NCI-H1694 treated with DMSO at 0.1 percent for 48 hours (cell line): ENCODE measurements around the gene STX1B.
"Not testable (repeated sequence)": the region's sequence is repeated elsewhere in the genome, so short reads cannot be mapped to it uniquely, and the experiment has no call there.

ENCODE experiments used
- DNase-seq: peaks from one replicate; lab custom pipeline; 2025; lab: John Stamatoyannopoulos, UW

The STX1B gene

GRCh38 chr16:30951750-30952149, 58.7 kb downstream of the STX1B start:
- DNase-seq: no peak

- no peak for DNase-seq
These were observed 59.2 kb downstream of the STX1B start for GRCh38 chr16:30951193-30951592.

DNA sequence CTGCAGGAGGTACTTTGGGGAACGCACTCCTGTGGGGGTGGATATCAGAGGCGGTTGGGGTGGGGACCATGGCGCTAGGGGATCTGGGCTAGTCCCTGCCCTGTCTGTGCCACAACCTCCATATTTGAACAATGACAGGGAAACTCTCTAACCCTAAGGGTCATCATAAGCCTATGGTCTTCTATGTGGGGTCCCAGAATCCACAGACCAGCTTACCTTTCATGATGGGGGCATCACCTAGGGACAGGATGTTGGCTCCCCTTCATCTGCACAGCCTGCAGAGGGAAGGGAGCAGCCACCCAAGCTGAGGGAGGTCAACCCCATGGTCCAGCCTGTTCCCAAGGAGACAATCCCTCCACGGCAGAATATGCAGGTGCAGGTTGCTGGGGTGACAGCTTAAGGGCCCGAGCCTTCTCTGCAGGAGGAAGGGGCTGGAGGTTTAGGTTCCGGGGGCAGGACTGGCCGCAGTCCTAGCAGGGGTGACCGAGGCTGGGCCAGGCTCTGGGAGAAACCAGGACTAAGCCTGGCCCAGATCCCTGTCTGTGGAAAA, 59.8 kb downstream of the STX1B start:
- no peak for DNase-seq

DNA sequence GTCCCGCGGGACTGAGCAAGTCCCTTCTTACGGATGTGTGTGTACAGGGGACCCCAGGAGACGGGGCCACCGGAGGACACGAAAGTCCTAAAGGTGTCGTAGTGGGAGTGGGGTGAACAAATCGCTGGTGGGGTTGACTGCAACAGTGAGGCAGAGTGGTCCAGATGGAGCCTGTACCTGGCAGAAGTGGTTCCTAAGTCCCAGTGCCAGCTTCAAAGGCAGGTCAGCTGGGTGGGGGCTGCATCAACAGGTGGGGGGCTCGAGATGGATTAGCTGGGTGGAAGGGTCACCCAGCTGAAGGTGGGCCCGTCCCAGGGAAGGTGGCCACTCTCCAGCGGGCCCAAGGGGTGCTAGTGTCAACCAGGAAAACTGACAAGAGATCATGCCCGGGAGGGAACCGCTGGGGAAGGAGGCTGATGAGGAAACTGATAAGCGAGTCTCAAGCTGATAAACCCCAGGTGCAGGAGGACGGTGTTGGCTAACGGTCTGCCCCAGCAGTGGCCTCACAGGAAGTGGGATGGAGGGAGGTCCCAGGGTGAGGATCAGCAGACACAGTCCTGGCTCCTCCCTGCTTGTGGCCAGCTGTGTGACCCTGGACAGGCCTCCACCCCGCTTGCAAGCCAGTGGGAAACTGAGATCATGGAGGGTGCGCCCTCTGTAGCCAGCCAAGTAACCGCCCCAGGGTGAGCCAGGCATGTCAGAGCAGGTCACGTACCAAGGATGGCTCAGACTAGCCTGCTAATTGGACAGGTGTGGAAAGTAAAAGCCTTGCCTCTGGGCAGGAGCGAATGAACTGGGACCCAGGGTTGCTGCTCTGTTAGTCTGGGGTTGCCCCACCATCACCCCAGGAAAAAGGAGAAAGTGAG, 60.6 kb downstream of the STX1B start:
- DNase-seq: no peak

DNA sequence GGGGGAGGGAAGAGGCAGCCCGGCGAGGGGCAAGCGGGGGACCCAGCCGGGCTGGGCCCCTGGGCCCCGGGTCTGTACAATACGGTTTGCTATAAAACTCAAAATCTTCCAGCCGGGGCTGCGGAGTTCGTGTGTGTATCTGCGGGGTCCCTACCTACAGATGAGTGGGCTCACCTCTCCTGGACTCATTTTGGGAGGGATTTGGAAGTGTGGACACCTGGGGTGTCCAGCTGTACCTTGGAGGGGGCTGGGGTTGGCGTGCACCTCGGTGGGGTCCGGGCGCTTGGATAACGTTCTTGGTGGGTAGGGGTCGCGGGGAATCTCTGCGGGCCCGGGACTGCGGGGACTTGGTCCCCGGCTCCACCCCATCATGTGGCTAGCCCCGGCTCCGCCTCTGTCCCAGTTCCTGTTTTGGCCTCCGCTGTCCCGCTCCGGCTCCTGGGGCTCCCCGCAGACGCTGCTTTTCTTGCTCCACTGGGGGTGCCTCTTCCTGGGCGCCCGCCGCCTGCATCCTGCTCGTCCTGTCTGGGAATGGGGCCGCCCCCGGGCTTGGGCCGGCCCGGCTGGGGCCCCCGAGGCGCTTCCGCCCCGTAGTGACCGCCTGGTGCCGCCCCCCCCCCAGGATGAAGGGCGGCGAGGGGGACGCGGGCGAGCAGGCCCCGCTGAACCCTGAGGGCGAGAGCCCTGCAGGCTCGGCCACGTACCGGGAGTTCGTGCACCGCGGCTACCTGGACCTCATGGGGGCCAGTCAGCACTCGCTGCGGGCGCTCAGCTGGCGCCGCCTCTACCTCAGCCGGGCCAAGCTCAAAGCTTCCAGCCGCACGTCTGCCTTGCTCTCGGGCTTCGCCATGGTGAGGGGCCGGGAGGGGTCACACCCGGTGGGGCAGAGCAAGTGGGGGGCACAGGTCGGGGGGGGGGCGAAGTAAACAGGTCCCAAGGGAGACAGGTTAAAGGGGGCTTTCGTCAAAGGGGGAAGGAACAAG, 61.5 kb downstream of the STX1B start, which contains the start of gene ORAI3:
Gene ORAI3, plus strand, starts transcription at position 402 of the 983 bp plus-strand sequence. Its CDS starts 222 bp downstream, at position 624.
- no peak for DNase-seq

GRCh38 chr16:30947859-30948666, 62.4 kb downstream of the STX1B start:
- DNase-seq: no peak

- no peak for DNase-seq
These were observed 62.9 kb downstream of the STX1B start for GRCh38 chr16:30947541-30947858.

- DNase-seq: no peak
These were observed 63.5 kb downstream of the STX1B start for GRCh38 chr16:30946671-30947540.

GRCh38 chr16:30944352-30944751, 66.1 kb downstream of the STX1B start:
- no peak for DNase-seq

DNA sequence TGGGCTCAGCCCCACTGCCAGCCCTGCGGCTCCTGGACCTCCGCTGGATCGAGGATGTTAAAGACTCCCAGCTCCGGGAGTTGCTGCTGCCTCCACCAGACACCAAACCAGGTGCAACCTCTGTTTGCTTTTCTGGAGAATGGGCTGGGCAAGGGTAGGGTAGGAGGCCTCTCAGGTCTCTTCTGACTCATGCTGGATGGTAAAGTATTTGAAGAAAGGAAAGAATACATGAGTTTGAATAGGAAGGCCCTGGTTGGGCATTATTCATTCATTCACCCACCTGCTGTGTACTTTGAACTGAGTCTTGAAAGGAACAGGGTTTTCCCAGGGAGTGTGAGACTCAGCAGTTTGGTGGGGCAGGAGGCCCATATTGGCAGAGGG, 68.0 kb downstream of the STX1B start:
- no peak for DNase-seq

GRCh38 chr16:30941600-30942425, 68.6 kb downstream of the STX1B start:
- DNase-seq: no peak

DNA sequence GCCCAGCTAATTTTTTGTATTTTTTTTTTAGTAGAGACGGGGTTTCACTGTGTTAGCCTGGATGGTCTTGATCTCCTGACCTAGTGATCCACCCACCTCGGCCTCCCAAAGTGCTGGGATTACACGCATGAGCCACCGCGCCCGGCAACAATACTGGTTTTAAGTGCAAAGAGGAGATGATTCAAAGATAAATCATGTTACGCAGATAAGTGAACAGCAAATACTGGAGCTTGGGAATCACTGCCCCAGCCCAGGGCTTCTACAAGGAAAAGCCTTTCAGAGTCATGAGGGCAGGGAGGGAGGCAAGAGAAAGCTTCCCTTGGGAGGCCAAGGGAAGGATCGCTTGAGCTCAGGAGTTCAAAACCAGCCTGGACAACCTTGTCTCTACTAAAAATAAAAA, 70.9 kb downstream of the STX1B start:
- DNase-seq: not testable (repeated sequence)
